ENCODE data around the gene AIG1.
"Not testable (repeated sequence)": the region's sequence is repeated elsewhere in the genome, so short reads cannot be mapped to it uniquely, and the experiment has no call there.

Gene AIG1

GRCh38 chr6:143058987-143059386, 1.7 kb upstream of the AIG1 start:
- DNase-seq: no peak

- peak in 1 of 2 donors; percentile 70 for DNase-seq
Observed at GRCh38 chr6:143059663-143060353, 881 bp upstream of the AIG1 start.

DNA sequence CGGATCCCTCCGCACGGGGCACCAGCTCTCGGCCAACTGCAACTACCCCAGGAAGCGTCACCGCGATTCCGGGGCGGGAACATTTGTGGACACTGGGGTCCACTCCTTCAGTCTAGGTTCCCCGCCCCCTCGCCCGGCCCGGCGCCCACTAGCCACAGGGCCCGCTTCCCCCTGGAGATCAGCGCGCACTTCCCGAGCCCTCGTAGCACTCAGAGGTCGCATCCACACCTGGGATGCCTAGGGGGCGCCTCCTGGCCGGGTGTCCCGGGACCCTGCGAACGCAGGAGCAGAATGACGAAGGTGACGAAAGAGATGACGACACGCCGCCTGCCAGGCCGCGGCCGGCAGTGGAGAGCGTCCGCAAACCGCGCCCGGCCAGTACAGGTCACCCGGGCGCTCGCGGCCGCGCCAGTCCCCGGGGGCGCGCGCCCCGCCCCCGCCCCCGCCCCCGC, 309 bp upstream of the AIG1 start:
- DNase-seq: peak; percentile 70 to 81

GRCh38 chr6:143061597-143062385, 1.1 kb downstream of the AIG1 start:
- no peak for DNase-seq

DNA sequence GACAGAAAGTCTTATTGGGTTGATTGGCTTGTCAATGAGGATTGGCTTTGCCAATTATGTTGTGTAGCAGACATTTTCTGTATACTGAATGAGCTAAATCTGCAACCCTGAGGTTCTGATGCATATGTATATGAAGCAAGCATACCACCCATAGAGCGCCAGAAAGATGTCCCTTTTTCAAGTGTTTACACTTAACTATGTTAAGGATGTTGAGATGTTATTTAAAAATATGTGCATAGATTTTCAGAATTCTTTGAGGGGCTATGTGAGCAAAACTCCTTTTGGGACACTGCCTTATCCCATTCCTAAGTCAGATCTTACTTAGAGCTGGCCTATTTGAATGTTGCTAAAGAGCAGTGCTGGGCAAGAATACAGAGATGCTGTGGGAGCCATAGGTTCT, 1.9 kb downstream of the AIG1 start:
- DNase-seq: no peak

GRCh38 chr6:143063631-143064030, 2.9 kb downstream of the AIG1 start:
- DNase-seq: no peak

- DNase-seq: no peak
Observed at GRCh38 chr6:143064271-143064670, 3.6 kb downstream of the AIG1 start.

- DNase-seq: no peak
Observed at GRCh38 chr6:143064951-143065683, 4.4 kb downstream of the AIG1 start.

- DNase-seq: no peak
Observed at GRCh38 chr6:143068001-143068400, 7.3 kb downstream of the AIG1 start.

DNA sequence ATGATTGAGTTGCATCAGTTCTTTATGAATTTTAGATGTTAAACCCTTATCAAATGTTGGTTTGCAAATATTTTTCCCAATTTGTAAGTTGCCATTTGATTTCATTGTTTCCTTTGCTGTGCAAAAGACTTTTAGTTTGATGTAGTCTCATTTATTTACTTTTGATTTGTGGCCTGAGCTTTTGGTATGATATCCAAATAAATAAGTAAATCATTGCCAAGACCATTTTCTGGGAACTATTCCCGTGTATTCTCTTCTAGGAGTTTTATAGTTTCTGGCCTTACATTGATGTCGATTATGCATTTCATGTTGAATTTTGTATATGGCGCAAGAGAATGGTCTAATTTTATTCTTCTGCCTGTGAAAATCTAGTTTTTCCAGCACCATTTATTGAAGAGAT, 13.4 kb downstream of the AIG1 start:
- no peak for DNase-seq

DNA sequence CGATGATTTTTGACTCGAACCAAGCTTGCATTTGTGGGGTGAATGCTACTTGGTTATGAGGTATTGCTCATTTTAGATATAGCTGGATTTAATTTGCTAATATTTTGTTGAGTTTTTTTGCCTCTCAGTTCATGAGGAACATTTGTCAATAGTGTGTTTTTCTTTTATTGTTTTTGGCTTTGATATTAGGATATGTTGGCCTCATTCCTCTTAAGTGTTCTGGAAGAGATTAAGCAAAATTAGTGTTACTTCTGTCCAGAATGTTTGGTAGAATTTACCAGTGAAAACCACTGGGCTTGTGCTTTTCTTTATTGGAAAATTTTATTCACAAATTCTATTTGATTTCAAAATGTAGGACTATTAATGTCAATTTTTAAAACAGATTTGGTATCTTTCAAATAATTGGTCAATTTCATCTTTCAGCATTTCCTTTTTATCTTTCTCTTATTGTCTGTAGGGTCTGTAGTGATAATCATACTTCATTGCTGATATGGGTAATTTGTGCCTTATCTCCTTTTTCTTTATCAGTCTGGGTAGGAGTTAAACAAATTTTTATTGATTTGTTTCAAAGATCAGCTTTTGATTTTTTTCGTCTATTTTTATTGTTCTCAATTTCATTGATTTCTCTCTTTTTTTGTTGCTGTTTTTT, 14.1 kb downstream of the AIG1 start:
- DNase-seq: no peak

GRCh38 chr6:143078468-143079324, 18.0 kb downstream of the AIG1 start:
- DNase-seq: no peak

DNA sequence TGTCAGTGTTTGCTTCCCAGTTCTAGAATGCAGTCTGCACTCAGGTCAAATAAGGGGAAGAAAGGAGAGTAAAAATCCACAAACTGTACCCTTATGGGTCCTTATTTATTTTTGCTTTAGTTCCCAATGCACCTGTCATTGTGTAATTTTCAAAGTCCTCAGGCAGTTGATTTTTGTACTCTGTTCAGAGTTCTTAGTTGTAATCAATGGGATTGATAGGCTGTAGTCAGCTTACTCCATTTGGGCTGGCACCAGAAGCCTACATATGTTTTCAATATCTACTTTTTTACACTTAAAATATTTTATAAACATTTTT, 18.6 kb downstream of the AIG1 start:
- no peak for DNase-seq

- DNase-seq: not testable (repeated sequence)
Observed at GRCh38 chr6:143082274-143082673, 21.6 kb downstream of the AIG1 start.

- not testable (repeated sequence) for DNase-seq
Observed at GRCh38 chr6:143084019-143084418, 23.3 kb downstream of the AIG1 start.

DNA sequence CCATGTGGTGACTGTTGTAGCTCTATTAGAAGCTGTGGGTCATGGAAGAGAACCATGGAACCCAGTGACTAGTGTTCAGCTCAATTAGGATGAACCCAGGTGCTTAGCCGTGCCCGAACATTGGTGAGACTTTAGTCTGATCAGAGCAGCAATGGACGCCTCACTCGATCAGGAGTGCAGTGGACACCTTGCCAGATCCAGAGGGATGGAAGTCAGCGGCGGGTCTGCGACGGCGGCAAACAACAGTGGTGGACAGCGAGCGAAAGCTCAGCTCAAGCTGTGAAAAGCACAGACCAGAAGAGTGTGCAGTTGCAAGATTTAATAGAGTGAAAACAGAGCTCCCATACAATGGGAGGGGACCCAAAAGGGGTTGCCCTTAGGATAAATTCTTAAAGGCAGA, 26.6 kb downstream of the AIG1 start:
- DNase-seq: not testable (repeated sequence)

DNA sequence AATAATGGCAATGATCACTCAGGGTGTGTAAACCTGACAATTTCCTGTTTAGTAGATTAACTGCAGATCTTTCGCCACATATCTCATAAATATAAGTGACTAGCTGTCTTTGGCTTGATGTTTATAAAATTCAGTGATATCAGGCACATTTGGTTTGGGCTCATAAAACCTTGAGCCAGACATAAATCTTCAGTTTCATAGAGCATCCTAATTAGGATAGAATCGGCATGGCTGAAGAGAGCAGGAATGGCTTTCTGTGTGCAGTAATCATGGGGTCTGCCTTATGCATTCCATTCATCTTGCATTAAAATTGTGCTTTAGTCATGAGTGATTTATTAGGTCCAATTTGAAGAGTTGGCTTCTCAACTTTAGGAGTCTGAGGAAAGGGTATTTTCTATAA, 27.2 kb downstream of the AIG1 start:
- DNase-seq: no peak

- no peak for DNase-seq
Observed at GRCh38 chr6:143090314-143091044, 29.8 kb downstream of the AIG1 start.

DNA sequence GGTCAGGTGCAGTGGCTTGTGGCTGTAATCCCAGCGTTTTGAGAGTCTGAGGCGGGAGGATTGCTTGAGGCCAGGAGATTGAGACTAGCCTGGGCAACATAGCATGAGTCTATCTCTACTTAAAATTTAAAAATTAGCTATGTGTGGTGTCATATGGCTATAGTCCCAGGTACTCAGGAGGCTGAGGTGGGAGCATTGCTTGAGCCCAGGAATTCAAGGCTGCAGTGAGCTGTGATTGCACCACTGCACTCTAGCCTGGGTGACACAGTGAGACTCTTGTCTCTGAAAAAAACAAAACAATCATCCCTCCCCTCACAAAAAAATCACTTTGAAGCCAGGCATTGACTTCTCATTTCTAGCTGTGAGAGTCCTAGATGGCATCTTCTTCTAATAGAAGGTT, 32.1 kb downstream of the AIG1 start:
- DNase-seq: no peak

GRCh38 chr6:143093290-143093689, 32.6 kb downstream of the AIG1 start:
- no peak for DNase-seq

GRCh38 chr6:143096403-143096802, 35.7 kb downstream of the AIG1 start:
- no peak for DNase-seq
